Embryonic facial prominence (tissue), 1 donor: ENCODE measurements around the gene TINAG.
"Not testable (repeated sequence)": the region's sequence is repeated elsewhere in the genome, so short reads cannot be mapped to it uniquely, and the experiment has no call there.

Experiments used
- DNase-seq: peaks from one replicate; pipeline ENCODE4 v3.0.0-alpha.2; 2016; ENCODE audit errors: extremely low spot score

Gene TINAG

DNA sequence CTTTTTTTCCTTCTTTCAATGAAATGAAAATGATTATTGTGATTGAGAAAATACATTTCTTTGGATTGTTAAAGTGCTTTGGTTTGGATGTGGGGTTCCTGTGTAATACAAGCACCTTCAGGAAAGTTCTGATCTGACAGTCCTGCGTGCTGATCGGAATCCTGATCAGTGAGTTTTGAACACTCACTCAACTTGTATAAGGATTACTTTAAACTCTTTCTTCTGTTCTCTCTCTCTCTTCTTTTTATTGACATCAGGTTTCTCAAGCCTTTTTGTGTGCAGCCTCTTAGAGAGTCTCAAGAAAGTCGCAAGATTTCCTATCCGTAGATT is 710 bp downstream of the TINAG start:
- DNase-seq, result no peak

GRCh38 chr6:54310377-54311152 is 2.3 kb downstream of the TINAG start:
- DNase-seq, result no peak

DNA sequence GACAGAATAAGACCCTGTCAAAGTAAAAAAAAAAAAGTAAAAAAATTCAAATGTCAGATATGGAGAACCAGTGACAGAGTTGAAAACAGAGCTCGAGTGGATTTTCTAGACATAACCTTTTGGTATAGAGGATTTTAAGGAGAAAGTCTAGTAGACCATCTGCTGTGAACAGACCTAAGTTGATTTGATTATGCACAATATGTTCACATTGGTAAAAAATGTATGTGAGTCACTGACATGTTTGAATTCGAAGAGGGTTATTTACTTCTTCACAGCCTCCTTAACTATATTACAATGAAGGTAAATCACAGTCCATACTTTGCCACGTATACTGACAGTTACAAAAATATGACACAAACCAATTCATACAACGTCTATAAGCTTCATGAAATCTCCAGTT is 7.4 kb downstream of the TINAG start:
- no peak for DNase-seq

GRCh38 chr6:54320871-54321270 is 12.6 kb downstream of the TINAG start:
- DNase-seq, result no peak

- no peak for DNase-seq
Observed at GRCh38 chr6:54327631-54328030, 19.4 kb downstream of the TINAG start.

DNA sequence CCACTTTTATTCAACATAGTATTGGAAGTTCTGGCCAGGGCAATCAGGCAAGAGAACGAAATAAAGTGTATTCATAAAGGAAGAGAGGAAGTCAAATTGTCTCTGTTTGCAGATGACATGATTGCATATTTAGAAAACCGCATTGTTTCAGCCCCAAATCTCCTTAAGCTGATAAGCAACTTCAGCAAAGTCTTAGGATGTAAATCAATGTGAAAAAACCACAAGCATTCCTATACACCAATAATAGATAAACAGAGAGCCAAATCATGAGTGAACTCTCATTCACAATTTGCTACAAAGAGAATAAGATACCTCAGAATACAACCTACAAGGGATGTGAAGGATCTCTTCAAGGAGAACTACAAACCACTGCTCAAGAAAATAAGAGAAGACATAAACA is 23.3 kb downstream of the TINAG start:
- DNase-seq, result not testable (repeated sequence)

- no peak for DNase-seq
Observed at GRCh38 chr6:54335871-54336270, 27.6 kb downstream of the TINAG start.

DNA sequence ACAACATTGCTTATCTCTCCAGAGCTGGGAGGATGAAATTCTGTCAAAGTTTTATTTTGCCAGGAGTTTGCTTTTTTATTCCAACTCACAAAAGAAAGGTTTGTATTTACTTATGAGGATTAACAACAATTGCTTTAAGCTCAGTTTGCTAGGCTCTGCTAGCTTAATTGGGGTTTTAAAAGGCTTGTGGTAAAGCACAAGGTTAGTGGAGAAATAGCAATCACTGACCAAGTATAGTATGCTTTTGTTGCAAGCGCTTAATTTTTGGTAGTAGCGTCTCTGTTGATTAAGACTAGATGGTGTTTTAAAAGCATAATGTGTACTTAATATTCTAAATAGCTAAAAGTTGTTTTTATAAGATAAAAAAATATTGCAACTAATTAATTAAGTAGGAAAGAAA is 45.7 kb downstream of the TINAG start:
- DNase-seq, result no peak

DNA sequence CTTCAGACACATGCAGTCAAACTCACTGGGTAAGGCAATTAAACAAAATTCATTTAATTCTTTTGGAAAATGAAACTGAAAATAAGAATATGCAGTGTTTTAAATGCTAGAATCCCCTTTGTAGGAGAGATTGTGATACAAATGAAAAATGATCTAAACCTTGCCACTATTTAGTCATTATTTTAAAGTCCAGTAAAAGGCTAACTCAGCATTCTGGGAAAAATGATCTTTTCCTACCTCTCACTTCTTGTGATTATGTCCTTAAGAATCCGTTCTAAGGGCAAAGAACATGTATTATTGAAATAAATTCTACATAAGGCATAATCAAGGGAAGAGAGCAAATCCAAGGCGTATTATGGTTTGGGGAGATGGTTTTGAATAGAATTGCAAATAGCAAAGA is 46.4 kb downstream of the TINAG start:
- no peak for DNase-seq

DNA sequence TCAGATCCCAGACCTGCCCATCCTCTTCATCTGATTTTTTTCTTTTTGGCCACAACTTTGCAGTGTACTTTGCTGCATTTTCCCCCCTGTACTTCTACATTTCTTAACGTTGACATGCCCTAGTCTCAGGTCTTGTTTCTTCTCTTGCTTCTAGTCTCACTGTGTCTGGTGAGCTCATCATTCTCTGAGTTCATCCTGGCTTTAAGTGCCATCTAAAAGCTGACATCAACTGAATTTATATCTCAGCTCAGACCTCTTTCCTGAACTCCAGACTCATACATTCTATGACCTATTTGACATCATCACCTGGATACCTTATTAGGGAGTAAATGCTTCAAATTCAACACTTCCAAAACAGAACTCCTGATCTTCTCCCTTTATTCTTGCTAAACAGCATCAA is 48.9 kb downstream of the TINAG start:
- DNase-seq, result no peak

DNA sequence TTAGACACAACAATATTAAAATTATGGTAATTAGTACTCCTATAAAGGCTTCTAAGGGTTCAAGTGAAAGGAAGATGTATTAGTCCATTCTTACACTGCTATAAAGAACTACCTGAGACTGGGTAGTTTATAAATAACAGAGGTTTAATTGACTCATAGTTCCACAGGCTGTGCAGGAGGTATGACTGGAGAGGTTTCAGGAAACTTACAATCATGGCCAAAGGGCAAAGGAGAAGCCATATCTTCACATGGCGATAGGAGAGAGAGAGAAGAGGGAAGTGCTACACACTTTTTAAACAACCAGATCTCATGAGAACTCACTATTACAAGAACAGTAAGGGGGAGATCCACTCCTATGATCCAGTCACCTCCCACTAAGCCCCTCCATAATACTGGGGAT is 52.9 kb downstream of the TINAG start:
- DNase-seq, result no peak

DNA sequence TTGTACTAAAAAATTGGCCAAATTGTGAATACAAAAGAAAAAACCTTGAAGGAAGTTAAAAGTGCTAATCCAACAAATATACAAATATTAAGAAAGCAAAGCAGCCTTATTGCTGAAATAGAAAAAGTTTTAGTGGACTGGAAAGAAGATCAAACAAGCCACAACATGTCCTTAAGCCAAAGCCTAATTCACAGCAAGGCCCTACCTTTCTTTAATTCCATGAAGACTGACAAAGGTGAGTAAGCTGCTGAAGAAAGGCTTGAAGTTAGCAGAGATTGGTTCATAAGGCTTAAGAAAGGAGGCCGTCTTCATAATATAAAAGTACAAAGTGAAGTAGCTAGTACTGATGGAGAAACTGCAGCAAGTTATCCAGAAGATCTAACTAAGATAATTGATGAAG is 53.5 kb downstream of the TINAG start:
- no peak for DNase-seq

DNA sequence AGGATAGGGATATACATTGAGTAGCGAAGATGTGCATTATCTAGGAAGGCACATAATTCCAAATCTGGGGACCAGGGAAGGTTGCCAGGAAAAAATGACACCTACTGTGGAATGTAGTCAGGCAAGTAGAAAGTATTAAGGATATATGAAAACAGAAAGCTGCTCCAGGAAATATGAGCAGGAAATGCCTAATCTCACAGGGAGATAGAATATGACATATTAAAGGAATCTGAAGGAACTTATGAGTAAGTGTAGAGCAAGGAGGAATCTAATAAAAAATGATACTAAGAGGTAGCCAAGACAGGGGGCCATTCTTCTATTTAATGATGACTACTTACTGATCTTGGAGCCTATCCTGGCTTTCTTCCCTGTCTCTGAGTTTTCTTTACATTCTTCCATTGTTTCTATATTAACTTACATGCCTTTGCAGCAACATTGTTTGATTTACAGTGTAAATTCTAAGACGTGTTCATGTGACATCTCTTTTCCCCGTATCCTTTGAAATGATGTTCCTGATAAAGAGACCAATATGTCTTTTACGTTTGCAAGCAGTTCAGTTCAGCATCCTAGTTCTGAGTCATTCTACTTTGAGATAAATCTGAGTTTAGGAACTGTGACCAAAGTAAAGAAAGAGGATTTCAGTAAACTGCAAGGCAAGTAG is 58.6 kb downstream of the TINAG start:
- no peak for DNase-seq

DNA sequence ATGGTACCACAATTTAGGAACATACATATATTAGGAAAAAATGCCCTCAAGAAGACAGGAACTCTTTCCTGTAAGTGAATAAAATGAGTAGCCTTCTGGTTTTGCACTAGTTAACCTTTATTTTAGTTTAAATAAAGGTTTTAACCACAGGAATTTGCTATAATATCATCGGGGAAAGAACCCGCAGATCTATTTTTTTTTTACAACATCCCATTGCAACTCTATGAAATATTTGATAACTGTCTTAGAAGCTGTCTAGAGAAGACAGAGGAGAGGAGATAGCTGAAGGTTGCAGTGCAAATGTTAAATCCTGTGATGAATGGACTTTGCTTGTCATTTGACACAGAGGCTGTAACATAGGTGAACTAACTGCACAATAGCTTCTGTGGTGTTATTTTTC is 69.5 kb downstream of the TINAG start:
- no peak for DNase-seq

- no peak for DNase-seq
Observed at GRCh38 chr6:54386295-54386694, 78.1 kb downstream of the TINAG start.

GRCh38 chr6:54390362-54390761 is 82.1 kb downstream of the TINAG start:
- no peak for DNase-seq

DNA sequence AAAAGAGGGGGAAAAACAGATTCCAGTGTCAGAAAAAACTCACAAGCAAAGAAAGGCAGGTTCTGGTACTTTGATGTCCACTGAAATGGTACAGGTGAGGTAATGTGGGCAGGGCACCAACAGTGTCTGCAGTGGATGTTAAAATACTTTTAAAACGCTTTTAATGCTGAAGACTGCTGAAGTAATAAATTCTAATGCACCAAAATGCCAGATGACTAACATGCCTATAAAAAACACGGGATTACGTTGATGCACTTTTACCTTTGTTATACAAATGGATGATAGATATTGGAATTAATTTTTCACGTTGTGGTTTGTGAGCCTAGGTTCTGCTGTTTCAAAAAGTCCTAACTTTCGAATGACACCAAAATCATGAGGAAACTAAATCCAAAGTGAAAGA is 83.3 kb downstream of the TINAG start:
- DNase-seq, result no peak

DNA sequence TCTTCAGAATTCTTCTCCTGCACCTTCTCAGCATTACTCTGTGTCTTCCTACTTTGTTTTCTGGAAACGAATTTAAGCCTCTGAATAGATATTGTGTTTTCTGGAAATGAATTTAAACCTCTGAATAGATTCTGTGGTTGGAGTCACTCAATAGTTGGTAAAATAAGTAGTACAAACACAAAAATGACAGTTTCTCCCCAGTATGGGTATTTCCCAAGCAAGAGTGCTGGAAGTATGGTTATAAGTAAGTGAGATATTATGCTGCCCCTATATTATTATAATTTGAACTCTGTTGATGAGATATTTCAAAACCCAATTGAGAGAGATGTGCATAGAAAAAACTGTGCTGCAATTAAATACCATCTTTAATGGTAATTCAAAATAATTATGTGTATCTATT is 94.9 kb downstream of the TINAG start:
- no peak for DNase-seq

- no peak for DNase-seq
Observed at GRCh38 chr6:54404791-54405190, 96.5 kb downstream of the TINAG start.

- no peak for DNase-seq
Observed at GRCh38 chr6:54411767-54412166, 103.5 kb downstream of the TINAG start.

DNA sequence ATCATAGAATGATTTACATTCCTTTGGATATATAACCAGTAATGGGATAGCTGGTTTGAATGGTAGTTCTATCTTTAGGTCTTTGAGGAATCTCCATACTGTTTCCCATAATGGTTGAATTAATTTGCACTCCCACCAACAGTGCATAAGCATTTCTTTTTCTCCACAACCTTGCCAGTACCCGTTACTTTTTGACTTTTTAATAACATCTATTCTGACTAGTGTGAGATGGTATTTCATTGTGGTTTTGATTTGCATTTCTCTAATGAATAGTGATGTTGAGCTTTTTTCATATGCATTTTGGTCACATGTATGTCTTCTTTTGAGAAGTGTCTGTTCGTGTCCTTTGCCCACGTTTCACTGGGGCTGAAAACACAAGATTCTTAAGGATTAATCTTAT is 107.3 kb downstream of the TINAG start:
- DNase-seq, result no peak

GRCh38 chr6:54419885-54420284 is 111.6 kb downstream of the TINAG start:
- no peak for DNase-seq

GRCh38 chr6:54426995-54427394 is 118.8 kb downstream of the TINAG start:
- no peak for DNase-seq

GRCh38 chr6:54427396-54427937 is 119.2 kb downstream of the TINAG start:
- DNase-seq, result no peak
